Stromal cell of bone marrow (primary cell): ENCODE results near the gene GRK4.
"Not testable (repeated sequence)": the region's sequence is repeated elsewhere in the genome, so short reads cannot be mapped to it uniquely, and the experiment has no call there.

ENCODE experiments used
- DNase-seq: peaks from one replicate; pipeline ENCODE4 v3.0.0-alpha.2; 2012; ENCODE audit warnings: low read depth

Gene GRK4

GRCh38 chr4:2963175-2963965 is at the start of gene GRK4, which contains the start of gene NOP14:
TSS of gene GRK4 (plus strand) at chr4:2963571. CDS start at chr4:2964071, 500 bp downstream.
TSS of gene NOP14 (minus strand) at chr4:2963406. CDS start at chr4:2963319, 87 bp downstream.
- peak; percentile 97 for DNase-seq

GRCh38 chr4:2914256-2915126 is 48.9 kb upstream of the GRK4 start:
- DNase-seq: no peak

- no peak for DNase-seq
Observed at GRCh38 chr4:2915789-2916188, 47.6 kb upstream of the GRK4 start.

GRCh38 chr4:2916696-2917095 is 46.7 kb upstream of the GRK4 start:
- not testable (repeated sequence) for DNase-seq

GRCh38 chr4:2918300-2918699 is 45.1 kb upstream of the GRK4 start:
- not testable (repeated sequence) for DNase-seq

- DNase-seq: not testable (repeated sequence)
Observed at GRCh38 chr4:2918714-2919113, 44.7 kb upstream of the GRK4 start.

GRCh38 chr4:2922453-2923101 is 40.8 kb upstream of the GRK4 start:
- DNase-seq: not testable (repeated sequence)

- no peak for DNase-seq
Observed at GRCh38 chr4:2923141-2923551, 40.2 kb upstream of the GRK4 start.

GRCh38 chr4:2923668-2924173 is 39.6 kb upstream of the GRK4 start:
- no peak for DNase-seq

- no peak for DNase-seq
Observed at GRCh38 chr4:2924286-2924685, 39.1 kb upstream of the GRK4 start.

- no peak for DNase-seq
Observed at GRCh38 chr4:2924765-2925301, 38.5 kb upstream of the GRK4 start.

- DNase-seq: no peak
Observed at GRCh38 chr4:2925496-2925895, 37.9 kb upstream of the GRK4 start.

- no peak for DNase-seq
Observed at GRCh38 chr4:2925931-2926860, 37.2 kb upstream of the GRK4 start.

GRCh38 chr4:2927016-2927695 is 36.2 kb upstream of the GRK4 start:
- DNase-seq: no peak

- DNase-seq: no peak
Observed at GRCh38 chr4:2927696-2928075, 35.7 kb upstream of the GRK4 start.

GRCh38 chr4:2928242-2929176 is 34.9 kb upstream of the GRK4 start:
- no peak for DNase-seq

GRCh38 chr4:2929469-2929868 is 33.9 kb upstream of the GRK4 start:
- no peak for DNase-seq

GRCh38 chr4:2930135-2930757 is 33.1 kb upstream of the GRK4 start:
- no peak for DNase-seq
